HepG2 (cell line): Measurements from ENCODE around the gene DHX16. TPM values are rescaled to one million over a fixed set of nuclear protein-coding genes. Genes with fewer than 3 reads are reported as not detected.

ENCODE experiments used
- ARID5B ChIP-seq: IDR thresholded peaks from 2 replicates; pipeline ENCODE4 v1.4.0; 2020; ENCODE audit warnings: mild to moderate bottlenecking, missing genetic modification reagents
- ATF6 ChIP-seq: sonication (generic); formaldehyde crosslinking; conservative IDR thresholded peaks from 2 replicates; pipeline ENCODE4 v1.4.0; 2020; ENCODE audit warnings: missing genetic modification reagents
- EHMT2 ChIP-seq: fragments of 200-600 bp; sonication (generic); IDR thresholded peaks from 2 replicates; pipeline ENCODE4 v1.7.0; 2017; ENCODE audit warnings: antibody characterized with exemption, low read depth, low read length, borderline replicate concordance
- ESRRA ChIP-seq: sonication (generic); formaldehyde crosslinking; IDR thresholded peaks from 2 replicates; pipeline ENCODE4 v1.5.1; 2020; ENCODE audit warnings: mild to moderate bottlenecking, low read depth, missing genetic modification reagents
- GTF3A ChIP-seq: sonication (generic); formaldehyde crosslinking; conservative IDR thresholded peaks from 2 replicates; pipeline ENCODE4 v1.4.0; 2020; ENCODE audit warnings: mild to moderate bottlenecking, missing genetic modification reagents
- IKZF1 ChIP-seq: fragments of 450-650 bp; IDR thresholded peaks from 2 replicates; pipeline ENCODE4 v1.7.1; 2016
- NFE2L2 ChIP-seq: fragments of 150-350 bp; IDR thresholded peaks from 2 replicates; pipeline ENCODE4 v1.6.1; 2014; ENCODE audit warnings: low read length
- NFIB ChIP-seq: sonication (generic); formaldehyde crosslinking; IDR thresholded peaks from 2 replicates; pipeline ENCODE4 v1.9.0; 2021; ENCODE audit warnings: missing genetic modification reagents, mild to moderate bottlenecking, borderline replicate concordance
- NPAS2 ChIP-seq: sonication (generic); formaldehyde crosslinking; IDR thresholded peaks from 2 replicates; pipeline ENCODE4 v1.8.0; 2022; ENCODE audit warnings: mild to moderate bottlenecking, missing genetic modification reagents, borderline replicate concordance
- PREB ChIP-seq: sonication (generic); formaldehyde crosslinking; IDR thresholded peaks from 2 replicates; pipeline ENCODE4 v1.4.0; 2020; ENCODE audit warnings: missing genetic modification reagents
- SRSF9 ChIP-seq: fragments of 200-400 bp; formaldehyde crosslinking; IDR thresholded peaks from 2 replicates; pipeline ENCODE4 v1.6.1; 2018; ENCODE audit warnings: borderline replicate concordance, mild to moderate bottlenecking, low read depth, low read length; ENCODE audit not compliant: insufficient read depth, poor library complexity, severe bottlenecking
- ZFP36L2 ChIP-seq: sonication (generic); formaldehyde crosslinking; IDR thresholded peaks from 2 replicates; pipeline ENCODE4 v1.4.0; 2020; ENCODE audit warnings: missing genetic modification reagents
- ZFP90 ChIP-seq: sonication (generic); formaldehyde crosslinking; IDR thresholded peaks from 2 replicates; pipeline ENCODE4 v1.8.0; 2022; ENCODE audit warnings: missing genetic modification reagents, mild to moderate bottlenecking, inconsistent platforms, borderline replicate concordance
- ZNF232 ChIP-seq: sonication (generic); formaldehyde crosslinking; IDR thresholded peaks from 2 replicates; pipeline ENCODE4 v1.4.0; 2020; ENCODE audit warnings: missing genetic modification reagents, borderline replicate concordance
- ZNF24 ChIP-seq: fragments of 450-650 bp; IDR thresholded peaks from 2 replicates; pipeline ENCODE4 v1.6.1; 2017; ENCODE audit warnings: antibody characterized with exemption, mild to moderate bottlenecking
- ZNF333 ChIP-seq: sonication (generic); formaldehyde crosslinking; IDR thresholded peaks from 2 replicates; pipeline ENCODE4 v1.4.0; 2020; ENCODE audit warnings: mild to moderate bottlenecking, missing genetic modification reagents, borderline replicate concordance
- ZNF703 ChIP-seq: sonication (generic); formaldehyde crosslinking; IDR thresholded peaks from 2 replicates; pipeline ENCODE4 v1.5.1; 2020; ENCODE audit warnings: missing genetic modification reagents, mild to moderate bottlenecking, moderate library complexity, borderline replicate concordance
- polyA plus RNA-seq, 8 experiments: library from polyadenylated mRNA; depleted of rRNA in 3 of 8; stranded (reverse) in 7 of 8; unstranded in 1 of 8; fragments of >200 nt; fragmentation: Illumina TruSeq in 4 of 8; extraction: Trizol in 4 of 8; gene quantifications; 2 replicates each; pipeline versions ENCODE4 v1.2.1 to v1.2.3, GENCODE V29; 2011 to 2016; ENCODE audit warnings: low read depth in 4 of 8, missing spikeins in 1 of 8, mixed read lengths in 1 of 8; ENCODE audit not compliant: insufficient read depth in 1 of 8
- total RNA-seq, 5 experiments: library from RNA; depleted of rRNA; stranded (reverse); fragments of >200 nt; fragmentation: Illumina TruSeq; extraction: Trizol; gene quantifications; 2 replicates each; pipeline ENCODE4 v1.2.3, GENCODE V29; 2016; ENCODE audit warnings: low read depth in 1 of 5
- TF ChIP-seq, protein P1 (sequence below): sonication (generic); formaldehyde crosslinking; IDR thresholded peaks from 2 replicates; pipeline ENCODE4 v1.8.0; 2022; ENCODE audit warnings: mild to moderate bottlenecking, missing genetic modification reagents, moderate library complexity
- TF ChIP-seq, protein P2 (sequence below): sonication (generic); formaldehyde crosslinking; IDR thresholded peaks from 2 replicates; pipeline ENCODE4 v1.4.0; 2020; ENCODE audit warnings: mild to moderate bottlenecking, missing genetic modification reagents

DHX16 gene
- total and polyA plus RNA-seq, 2 of the 13 experiments (the other 11 are each of a cell fraction or from before 2014, with no cell fraction given), result 57.0 to 58.5 TPM

DNA sequence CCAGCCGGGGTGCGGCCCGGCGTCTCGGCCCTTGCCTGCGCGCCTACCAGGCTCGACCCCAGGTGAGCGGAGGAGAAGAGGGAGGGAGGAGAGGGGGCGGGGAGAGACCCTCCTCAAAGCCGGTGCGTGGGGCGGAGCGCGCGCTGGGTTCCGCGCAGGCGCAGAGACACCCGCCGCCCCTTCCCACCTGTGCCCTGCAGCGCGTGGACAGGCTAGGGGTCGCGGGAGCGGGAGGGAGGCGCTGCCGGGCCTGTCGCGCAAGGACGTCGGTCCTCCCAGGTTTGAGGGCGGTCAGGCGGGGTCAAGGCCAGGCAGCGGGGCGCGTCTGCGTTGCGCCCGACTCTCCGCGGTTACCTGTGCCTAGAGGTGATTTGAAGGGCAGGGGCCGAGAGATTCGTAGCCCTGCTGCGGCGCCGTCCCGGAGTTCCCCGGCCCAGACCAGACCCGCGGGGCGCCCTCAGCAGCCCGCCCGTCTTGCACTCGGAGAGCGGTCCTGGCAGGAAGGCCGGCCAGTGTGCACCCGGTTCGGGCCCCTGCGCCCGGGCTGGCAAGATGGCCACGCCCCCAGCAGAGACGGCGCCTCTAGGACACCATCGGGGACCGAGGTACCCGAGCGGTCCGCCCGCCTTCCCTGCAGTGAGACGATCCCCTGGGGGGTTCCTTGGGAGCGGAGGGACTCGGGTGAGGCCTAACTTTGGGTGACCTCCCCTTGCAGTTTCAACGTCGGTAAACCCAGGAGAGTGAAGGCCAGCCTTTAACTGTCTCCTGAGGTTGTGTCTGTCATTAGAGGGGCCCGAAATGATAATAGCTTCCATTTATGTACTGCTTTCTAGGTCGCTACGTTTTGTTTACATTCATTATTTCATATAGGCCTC lies 25.3 kb downstream of the DHX16 start (continued):
- TF ChIP-seq NFE2L2 (no peak), EHMT2 (no peak), PREB (CRISPR knock-in tag) (peak; percentile 24; the same call in 1 of the 2 replicates), NPAS2 (CRISPR knock-in tag) (no peak), IKZF1 (no peak), ATF6 (CRISPR knock-in tag) (no peak), ESRRA (CRISPR knock-in tag) (peak; percentile 100), SRSF9 (no peak), NFIB (CRISPR knock-in tag) (no peak), ZNF703 (CRISPR knock-in tag) (no peak; the same call in 1 of the 2 replicates), ZNF24 (no peak), ZFP90 (peak; percentile 99), ZNF333 (CRISPR knock-in tag) (peak; percentile 98), ZFP36L2 (peak; percentile 17), ARID5B (CRISPR knock-in tag) (peak; percentile 85), GTF3A (CRISPR knock-in tag) (no peak; the same call in 1 of the 2 replicates), ZNF232 (CRISPR knock-in tag) (peak; percentile 93)
- TF ChIP-seq, protein P1, sequence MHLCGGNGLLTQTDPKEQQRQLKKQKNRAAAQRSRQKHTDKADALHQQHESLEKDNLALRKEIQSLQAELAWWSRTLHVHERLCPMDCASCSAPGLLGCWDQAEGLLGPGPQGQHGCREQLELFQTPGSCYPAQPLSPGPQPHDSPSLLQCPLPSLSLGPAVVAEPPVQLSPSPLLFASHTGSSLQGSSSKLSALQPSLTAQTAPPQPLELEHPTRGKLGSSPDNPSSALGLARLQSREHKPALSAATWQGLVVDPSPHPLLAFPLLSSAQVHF (CRISPR knock-in tag), result peak; percentile 88; the same call in 1 of the 2 replicates
- TF ChIP-seq, protein P2, sequence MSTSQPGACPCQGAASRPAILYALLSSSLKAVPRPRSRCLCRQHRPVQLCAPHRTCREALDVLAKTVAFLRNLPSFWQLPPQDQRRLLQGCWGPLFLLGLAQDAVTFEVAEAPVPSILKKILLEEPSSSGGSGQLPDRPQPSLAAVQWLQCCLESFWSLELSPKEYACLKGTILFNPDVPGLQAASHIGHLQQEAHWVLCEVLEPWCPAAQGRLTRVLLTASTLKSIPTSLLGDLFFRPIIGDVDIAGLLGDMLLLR (CRISPR knock-in tag), result peak; percentile 94; the same call in 1 of the 2 replicates
